Coronary artery (tissue), 2 donors: ENCODE data around the gene TRNAU1AP.
A peak's percentile ranks its signal among the peaks of the same experiment; 100 is the strongest.
"Not testable (repeated sequence)": the region's sequence is repeated elsewhere in the genome, so short reads cannot be mapped to it uniquely, and the experiment has no call there.

ENCODE experiments used
- DNase-seq: peaks from one replicate; pipeline ENCODE4 v3.0.0-alpha.2; 2017; ENCODE audit warnings: low spot score
- H3K27ac ChIP-seq, 2 donors: fragments of 200-600 bp; sonication (generic); one replicate each; pipeline ENCODE4 v1.5.1; 2016 to 2019
- H3K4me3 ChIP-seq: fragments of 200-600 bp; sonication (generic); 2 replicates; pipeline ENCODE4 v1.5.1; 2016; ENCODE audit warnings: mild to moderate bottlenecking, moderate library complexity
- CTCF ChIP-seq: fragments of 200-600 bp; sonication (generic); IDR thresholded peaks from one replicate; pipeline ENCODE4 v1.5.1; 2019; ENCODE audit warnings: antibody characterized with exemption

The TRNAU1AP gene

GRCh38 chr1:28508435-28508754, 44.5 kb upstream of the TRNAU1AP start:
- DNase-seq: no peak
- H3K4me3 ChIP-seq: peak overlapping the region; percentile 93
- no peak for TF ChIP-seq CTCF
- H3K27ac ChIP-seq: peak overlapping the region in 1 of 2 donors; percentile 48

GRCh38 chr1:28509705-28510272, 43.1 kb upstream of the TRNAU1AP start:
- TF ChIP-seq CTCF: no peak
- Histone ChIP-seq H3K4me3 (peak overlapping the region; percentile 93), H3K27ac (peak overlapping the region in 1 of 2 donors; percentile 48)
- DNase-seq: no peak

- TF ChIP-seq CTCF: no peak
- H3K4me3 ChIP-seq: peak overlapping the region; percentile 93
- peak overlapping the region in 1 of 2 donors; percentile 11 for H3K27ac ChIP-seq
- DNase-seq: no peak
These were observed 42.5 kb upstream of the TRNAU1AP start for GRCh38 chr1:28510273-28510969.

GRCh38 chr1:28510970-28511440, 41.9 kb upstream of the TRNAU1AP start:
- no peak for TF ChIP-seq CTCF
- no peak overlapping the region for H3K27ac ChIP-seq
- H3K4me3 ChIP-seq: peak overlapping the region; percentile 93
- DNase-seq: no peak

- no peak for DNase-seq
- no peak for TF ChIP-seq CTCF
- no peak overlapping the region for H3K4me3 ChIP-seq
- H3K27ac ChIP-seq: no peak overlapping the region
These were observed 40.8 kb upstream of the TRNAU1AP start for GRCh38 chr1:28512058-28512611.

- not testable (repeated sequence) for H3K27ac ChIP-seq, DNase-seq, H3K4me3 ChIP-seq
These were observed 38.4 kb upstream of the TRNAU1AP start for GRCh38 chr1:28514445-28514933.

GRCh38 chr1:28516518-28516956, 36.3 kb upstream of the TRNAU1AP start:
- H3K4me3 ChIP-seq: no peak overlapping the region
- H3K27ac ChIP-seq: no peak overlapping the region
- no peak for TF ChIP-seq CTCF
- DNase-seq: no peak
